GOT3 (cell line): ENCODE data around the gene AMELX.

Experiments used
- DNase-seq: peaks from one replicate; lab custom pipeline; 2025; ENCODE audit warnings: mixed read lengths; lab: John Stamatoyannopoulos, UW

AMELX gene

GRCh38 chrX:11309220-11309619 lies 16.0 kb downstream of the AMELX start:
- no peak for DNase-seq

GRCh38 chrX:11311706-11312105 lies 18.5 kb downstream of the AMELX start:
- DNase-seq = no peak

- DNase-seq = no peak
These were observed 26.8 kb downstream of the AMELX start for GRCh38 chrX:11319806-11320520.

- DNase-seq = no peak
These were observed 28.8 kb downstream of the AMELX start for GRCh38 chrX:11321986-11322385.

- no peak for DNase-seq
These were observed 34.9 kb downstream of the AMELX start for GRCh38 chrX:11328134-11328533.

- DNase-seq = no peak
These were observed 35.8 kb downstream of the AMELX start for GRCh38 chrX:11329021-11329420.

- DNase-seq = no peak
These were observed 38.6 kb downstream of the AMELX start for GRCh38 chrX:11331788-11332187.

- no peak for DNase-seq
These were observed 41.0 kb downstream of the AMELX start for GRCh38 chrX:11334165-11334564.

GRCh38 chrX:11336201-11336600 lies 43.0 kb downstream of the AMELX start:
- no peak for DNase-seq

- no peak for DNase-seq
These were observed 44.2 kb downstream of the AMELX start for GRCh38 chrX:11337292-11338009.

GRCh38 chrX:11341274-11342201 lies 48.3 kb downstream of the AMELX start:
- DNase-seq = peak; percentile 45

GRCh38 chrX:11342673-11343072 lies 49.5 kb downstream of the AMELX start:
- DNase-seq = no peak

GRCh38 chrX:11346121-11346682 lies 53.0 kb downstream of the AMELX start:
- DNase-seq = no peak

GRCh38 chrX:11347300-11347699 lies 54.1 kb downstream of the AMELX start:
- DNase-seq = no peak

GRCh38 chrX:11349020-11349419 lies 55.8 kb downstream of the AMELX start:
- DNase-seq = no peak

- DNase-seq = no peak
These were observed 56.6 kb downstream of the AMELX start for GRCh38 chrX:11349661-11350337.
